ENCODE data around the gene DDA1.

DNA sequence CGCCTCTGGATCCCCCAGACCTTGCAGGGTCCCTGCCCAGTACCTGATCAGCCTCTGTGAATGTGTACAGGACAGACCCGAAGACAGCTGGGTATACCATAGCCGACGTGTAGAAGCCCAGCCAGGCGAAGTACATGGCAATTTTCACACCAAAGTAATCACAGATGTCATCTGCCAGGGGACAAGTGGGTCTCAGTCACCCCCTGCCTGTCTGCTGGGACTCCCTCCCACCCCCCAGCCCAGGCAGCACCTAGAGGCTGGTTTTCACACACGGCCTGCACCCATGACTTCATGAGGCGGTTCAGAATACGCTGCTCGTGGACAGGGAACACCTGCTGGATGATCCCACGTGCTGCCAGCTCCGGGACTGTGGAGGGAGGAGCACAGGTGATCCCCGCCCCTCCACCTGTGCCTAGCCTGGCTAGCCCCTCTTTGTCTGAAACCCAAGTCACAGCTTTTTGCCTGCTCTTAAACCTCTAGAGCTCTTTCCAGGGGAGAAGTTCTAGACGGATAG lies 21.7 kb downstream of the DDA1 start:
- TF ChIP-seq ZBTB40 (IDR thresholded peaks at IDR 0.05) (no peak), ZBTB40 (CRISPR knock-in tag; IDR thresholded peaks at IDR 0.05) (no peak), FOXK1 (CRISPR knock-in tag; IDR thresholded peaks at IDR 0.05; ENCODE audit: borderline replicate concordance, low read depth) (no peak), NRL (CRISPR knock-in tag; IDR thresholded peaks at IDR 0.05; ENCODE audit: borderline replicate concordance) (no peak), SETDB1 (CRISPR knock-in tag; IDR thresholded peaks at IDR 0.05; ENCODE audit: borderline replicate concordance) (no peak), NFIC (IDR thresholded peaks at IDR 0.05; ENCODE audit: low read length) (no peak), HHEX (CRISPR knock-in tag; IDR thresholded peaks at IDR 0.05) (no peak), CTCF (CRISPR knock-in tag; IDR thresholded peaks at IDR 0.05) (no peak), HMG20B (CRISPR knock-in tag; conservative IDR thresholded peaks at IDR 0.05) (no peak), MED1 (CRISPR knock-in tag; IDR thresholded peaks at IDR 0.05) (no peak), ATF4 (CRISPR knock-in tag; IDR thresholded peaks at IDR 0.05) (no peak)
- TF ChIP-seq, protein P1, sequence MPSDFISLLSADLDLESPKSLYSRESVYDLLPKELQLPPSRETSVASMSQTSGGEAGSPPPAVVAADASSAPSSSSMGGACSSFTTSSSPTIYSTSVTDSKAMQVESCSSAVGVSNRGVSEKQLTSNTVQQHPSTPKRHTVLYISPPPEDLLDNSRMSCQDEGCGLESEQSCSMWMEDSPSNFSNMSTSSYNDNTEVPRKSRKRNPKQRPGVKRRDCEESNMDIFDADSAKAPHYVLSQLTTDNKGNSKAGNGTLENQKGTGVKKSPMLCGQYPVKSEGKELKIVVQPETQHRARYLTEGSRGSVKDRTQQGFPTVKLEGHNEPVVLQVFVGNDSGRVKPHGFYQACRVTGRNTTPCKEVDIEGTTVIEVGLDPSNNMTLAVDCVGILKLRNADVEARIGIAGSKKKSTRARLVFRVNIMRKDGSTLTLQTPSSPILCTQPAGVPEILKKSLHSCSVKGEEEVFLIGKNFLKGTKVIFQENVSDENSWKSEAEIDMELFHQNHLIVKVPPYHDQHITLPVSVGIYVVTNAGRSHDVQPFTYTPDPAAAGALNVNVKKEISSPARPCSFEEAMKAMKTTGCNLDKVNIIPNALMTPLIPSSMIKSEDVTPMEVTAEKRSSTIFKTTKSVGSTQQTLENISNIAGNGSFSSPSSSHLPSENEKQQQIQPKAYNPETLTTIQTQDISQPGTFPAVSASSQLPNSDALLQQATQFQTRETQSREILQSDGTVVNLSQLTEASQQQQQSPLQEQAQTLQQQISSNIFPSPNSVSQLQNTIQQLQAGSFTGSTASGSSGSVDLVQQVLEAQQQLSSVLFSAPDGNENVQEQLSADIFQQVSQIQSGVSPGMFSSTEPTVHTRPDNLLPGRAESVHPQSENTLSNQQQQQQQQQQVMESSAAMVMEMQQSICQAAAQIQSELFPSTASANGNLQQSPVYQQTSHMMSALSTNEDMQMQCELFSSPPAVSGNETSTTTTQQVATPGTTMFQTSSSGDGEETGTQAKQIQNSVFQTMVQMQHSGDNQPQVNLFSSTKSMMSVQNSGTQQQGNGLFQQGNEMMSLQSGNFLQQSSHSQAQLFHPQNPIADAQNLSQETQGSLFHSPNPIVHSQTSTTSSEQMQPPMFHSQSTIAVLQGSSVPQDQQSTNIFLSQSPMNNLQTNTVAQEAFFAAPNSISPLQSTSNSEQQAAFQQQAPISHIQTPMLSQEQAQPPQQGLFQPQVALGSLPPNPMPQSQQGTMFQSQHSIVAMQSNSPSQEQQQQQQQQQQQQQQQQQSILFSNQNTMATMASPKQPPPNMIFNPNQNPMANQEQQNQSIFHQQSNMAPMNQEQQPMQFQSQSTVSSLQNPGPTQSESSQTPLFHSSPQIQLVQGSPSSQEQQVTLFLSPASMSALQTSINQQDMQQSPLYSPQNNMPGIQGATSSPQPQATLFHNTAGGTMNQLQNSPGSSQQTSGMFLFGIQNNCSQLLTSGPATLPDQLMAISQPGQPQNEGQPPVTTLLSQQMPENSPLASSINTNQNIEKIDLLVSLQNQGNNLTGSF (CRISPR knock-in tag; IDR thresholded peaks at IDR 0.05) = no peak
- TF ChIP-seq, protein P2, sequence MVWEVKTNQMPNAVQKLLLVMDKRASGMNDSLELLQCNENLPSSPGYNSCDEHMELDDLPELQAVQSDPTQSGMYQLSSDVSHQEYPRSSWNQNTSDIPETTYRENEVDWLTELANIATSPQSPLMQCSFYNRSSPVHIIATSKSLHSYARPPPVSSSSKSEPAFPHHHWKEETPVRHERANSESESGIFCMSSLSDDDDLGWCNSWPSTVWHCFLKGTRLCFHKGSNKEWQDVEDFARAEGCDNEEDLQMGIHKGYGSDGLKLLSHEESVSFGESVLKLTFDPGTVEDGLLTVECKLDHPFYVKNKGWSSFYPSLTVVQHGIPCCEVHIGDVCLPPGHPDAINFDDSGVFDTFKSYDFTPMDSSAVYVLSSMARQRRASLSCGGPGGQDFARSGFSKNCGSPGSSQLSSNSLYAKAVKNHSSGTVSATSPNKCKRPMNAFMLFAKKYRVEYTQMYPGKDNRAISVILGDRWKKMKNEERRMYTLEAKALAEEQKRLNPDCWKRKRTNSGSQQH (CRISPR knock-in tag; IDR thresholded peaks at IDR 0.05; ENCODE audit: low read depth) = no peak
- TF ChIP-seq, protein P3, sequence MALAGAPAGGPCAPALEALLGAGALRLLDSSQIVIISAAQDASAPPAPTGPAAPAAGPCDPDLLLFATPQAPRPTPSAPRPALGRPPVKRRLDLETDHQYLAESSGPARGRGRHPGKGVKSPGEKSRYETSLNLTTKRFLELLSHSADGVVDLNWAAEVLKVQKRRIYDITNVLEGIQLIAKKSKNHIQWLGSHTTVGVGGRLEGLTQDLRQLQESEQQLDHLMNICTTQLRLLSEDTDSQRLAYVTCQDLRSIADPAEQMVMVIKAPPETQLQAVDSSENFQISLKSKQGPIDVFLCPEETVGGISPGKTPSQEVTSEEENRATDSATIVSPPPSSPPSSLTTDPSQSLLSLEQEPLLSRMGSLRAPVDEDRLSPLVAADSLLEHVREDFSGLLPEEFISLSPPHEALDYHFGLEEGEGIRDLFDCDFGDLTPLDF (CRISPR knock-in tag; IDR thresholded peaks at IDR 0.05) = no peak
